SH-SY5Y (cell line): ENCODE measurements around the gene RPL34.

ENCODE experiments used
- GATA2 ChIP-seq: IDR thresholded peaks from 2 replicates; pipeline ENCODE4 v1.6.1; 2011; ENCODE audit warnings: mild to moderate bottlenecking, low read depth, low read length
- GATA3 ChIP-seq: IDR thresholded peaks from 2 replicates; pipeline ENCODE4 v1.6.1; 2011; ENCODE audit warnings: low read depth, mild to moderate bottlenecking, low read length, moderate library complexity

- TF ChIP-seq GATA3 (no peak), GATA2 (no peak)
Measured at GRCh38 chr4:108602163-108602562, 18.2 kb upstream of the RPL34 start.
